ENCODE measurements around the gene RASA2.

The RASA2 gene, protein sequence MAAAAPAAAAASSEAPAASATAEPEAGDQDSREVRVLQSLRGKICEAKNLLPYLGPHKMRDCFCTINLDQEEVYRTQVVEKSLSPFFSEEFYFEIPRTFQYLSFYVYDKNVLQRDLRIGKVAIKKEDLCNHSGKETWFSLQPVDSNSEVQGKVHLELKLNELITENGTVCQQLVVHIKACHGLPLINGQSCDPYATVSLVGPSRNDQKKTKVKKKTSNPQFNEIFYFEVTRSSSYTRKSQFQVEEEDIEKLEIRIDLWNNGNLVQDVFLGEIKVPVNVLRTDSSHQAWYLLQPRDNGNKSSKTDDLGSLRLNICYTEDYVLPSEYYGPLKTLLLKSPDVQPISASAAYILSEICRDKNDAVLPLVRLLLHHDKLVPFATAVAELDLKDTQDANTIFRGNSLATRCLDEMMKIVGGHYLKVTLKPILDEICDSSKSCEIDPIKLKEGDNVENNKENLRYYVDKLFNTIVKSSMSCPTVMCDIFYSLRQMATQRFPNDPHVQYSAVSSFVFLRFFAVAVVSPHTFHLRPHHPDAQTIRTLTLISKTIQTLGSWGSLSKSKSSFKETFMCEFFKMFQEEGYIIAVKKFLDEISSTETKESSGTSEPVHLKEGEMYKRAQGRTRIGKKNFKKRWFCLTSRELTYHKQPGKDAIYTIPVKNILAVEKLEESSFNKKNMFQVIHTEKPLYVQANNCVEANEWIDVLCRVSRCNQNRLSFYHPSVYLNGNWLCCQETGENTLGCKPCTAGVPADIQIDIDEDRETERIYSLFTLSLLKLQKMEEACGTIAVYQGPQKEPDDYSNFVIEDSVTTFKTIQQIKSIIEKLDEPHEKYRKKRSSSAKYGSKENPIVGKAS

DNA sequence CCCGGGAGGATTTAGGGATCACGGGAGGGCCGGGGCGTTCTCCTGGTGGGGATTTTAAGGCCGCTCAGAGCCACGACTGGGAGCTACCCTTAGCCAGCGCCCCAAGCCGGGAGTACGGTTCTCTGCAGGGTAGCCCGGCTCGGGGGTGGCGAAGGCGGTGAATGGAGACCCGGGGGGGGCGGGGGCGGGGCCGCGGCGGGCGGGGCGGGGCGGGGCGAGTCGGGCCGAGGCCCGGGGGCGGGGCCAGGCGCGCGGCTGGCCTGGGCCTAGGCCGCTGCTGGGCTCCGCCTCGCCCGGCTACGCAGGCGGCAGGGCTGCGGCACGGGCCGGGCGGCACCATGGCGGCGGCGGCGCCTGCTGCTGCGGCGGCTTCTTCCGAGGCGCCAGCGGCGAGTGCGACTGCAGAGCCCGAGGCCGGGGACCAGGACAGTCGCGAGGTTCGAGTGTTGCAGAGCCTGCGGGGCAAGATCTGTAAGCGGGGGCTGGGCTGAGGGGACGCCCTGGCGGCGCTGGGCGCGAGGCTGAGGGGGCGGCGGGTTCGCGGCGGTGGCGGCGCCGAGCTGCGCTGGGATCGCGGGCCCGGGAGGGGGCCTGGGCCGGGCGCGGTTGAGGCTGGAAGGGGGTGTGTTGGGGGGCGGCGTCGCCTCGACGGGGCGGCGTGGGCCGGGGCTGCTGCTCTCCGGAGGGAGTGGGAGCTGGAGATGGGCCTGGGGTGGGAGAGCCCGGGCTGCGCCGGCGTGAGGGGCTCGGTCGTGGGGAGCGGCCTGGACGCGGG, at the start of gene RASA2:
Gene RASA2 (plus strand): TSS at position 282 of the 775 bp plus-strand sequence. CDS start 57 bp downstream, at position 339.
- DNase-seq = peak; percentile 82

DNA sequence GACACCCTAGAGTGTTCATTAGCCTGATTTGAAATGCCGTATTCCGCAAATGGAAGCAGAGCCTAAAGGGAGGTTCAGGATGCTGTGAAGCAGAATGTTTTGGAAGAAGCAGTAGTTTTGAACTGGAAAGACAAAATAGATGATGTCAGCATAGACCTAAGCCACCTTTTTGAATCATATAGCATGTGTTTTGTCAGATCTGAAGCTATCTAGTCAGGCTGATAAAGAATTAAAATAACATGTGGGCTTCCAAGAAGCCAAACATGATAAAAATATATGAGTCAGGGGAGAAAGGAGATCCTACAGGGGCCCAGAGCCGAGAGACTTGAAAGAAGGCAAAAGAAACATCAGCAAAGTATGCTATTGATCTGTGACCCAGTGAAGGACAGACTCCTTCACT, 47.2 kb upstream of the RASA2 start:
- DNase-seq = no peak

DNA sequence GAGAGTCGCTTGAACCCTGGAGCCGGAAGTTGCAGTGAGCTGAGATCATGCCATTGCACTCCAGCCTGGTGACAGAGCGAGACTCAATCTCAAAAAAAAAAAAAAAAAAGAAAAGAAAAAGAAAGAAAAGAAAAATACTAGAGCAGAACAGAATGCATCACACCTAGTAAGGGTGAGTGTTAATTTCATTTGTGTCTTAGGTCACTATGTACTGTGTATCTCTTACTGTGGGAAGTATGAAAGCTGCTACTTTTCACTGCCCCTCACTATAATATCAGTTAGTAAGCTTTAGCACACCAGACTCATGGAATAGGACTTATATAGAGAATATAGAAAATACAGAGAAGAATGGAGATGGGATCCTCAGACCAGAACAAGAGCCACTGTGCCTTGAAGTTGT, 45.9 kb upstream of the RASA2 start:
- no peak for DNase-seq

DNA sequence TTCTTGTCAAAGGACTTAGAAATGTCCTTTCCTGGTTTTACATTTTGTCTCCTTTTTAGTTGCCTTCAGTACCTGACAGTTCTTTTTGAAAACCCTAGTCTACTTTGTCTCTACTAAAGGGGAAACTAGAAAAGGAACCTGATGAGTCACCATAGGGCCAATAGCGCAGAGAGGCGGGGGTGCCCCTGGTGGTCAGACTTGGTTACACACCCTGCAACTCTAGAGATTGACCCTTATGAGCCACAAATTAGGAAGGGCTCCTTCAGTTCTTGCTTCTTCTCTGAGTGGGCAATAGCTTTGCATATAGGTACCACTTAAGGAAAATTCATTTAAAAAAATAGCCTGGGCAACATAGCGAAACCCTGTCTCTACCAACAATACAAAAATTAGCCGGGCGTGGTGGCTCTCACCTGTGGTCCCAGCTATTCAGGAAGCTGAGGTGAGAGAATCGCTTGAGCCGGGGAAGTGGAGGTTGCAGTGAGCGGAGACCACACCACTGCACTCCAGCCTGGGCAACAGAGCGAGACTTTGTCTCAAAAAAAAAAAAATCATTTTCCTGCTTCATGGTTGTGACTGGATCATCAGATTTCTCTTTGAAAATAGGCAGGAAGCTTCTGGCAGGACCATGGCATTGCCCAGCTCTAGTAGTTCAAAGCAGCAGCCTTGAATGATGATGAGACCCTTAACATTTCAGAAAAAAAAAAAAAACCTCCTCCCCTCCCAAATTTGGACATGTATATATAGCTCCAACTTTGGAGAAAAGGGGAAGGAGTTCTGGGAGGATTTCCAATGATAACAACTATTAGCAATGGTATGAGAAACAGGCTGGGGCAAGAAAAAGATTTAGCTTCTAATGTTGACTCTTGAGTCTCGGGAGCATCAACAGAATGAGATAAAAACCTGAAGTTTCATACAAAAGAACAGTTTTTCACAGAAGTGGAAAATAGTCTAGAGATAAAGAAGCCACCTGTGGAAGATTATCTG, 45.2 kb upstream of the RASA2 start:
- peak; percentile 62 for DNase-seq

DNA sequence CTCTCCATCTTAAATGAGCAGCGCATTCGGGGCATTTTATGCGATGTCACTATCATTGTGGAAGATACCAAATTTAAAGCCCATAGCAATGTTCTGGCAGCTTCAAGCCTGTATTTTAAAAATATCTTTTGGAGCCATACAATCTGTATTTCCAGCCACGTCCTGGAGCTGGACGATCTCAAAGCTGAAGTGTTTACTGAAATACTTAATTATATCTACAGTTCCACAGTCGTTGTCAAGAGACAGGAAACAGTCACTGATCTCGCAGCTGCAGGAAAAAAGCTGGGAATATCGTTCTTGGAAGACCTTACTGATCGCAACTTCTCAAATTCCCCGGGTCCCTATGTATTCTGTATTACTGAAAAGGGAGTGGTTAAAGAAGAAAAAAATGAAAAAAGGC, 44.4 kb upstream of the RASA2 start:
- DNase-seq = no peak

DNA sequence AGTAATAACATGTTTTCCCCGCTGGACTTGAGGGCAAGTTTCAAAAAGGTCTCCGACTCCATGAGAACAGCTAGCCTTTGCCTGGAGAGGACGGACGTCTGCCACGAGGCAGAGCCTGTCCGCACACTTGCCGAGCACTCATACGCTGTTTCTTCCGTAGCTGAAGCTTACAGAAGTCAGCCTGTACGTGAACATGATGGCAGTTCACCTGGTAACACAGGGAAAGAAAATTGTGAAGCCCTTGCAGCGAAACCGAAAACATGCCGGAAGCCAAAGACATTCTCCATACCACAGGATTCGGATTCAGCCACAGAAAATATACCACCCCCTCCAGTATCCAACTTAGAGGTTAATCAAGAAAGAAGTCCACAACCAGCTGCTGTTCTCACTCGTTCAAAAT, 43.9 kb upstream of the RASA2 start:
- no peak for DNase-seq

DNA sequence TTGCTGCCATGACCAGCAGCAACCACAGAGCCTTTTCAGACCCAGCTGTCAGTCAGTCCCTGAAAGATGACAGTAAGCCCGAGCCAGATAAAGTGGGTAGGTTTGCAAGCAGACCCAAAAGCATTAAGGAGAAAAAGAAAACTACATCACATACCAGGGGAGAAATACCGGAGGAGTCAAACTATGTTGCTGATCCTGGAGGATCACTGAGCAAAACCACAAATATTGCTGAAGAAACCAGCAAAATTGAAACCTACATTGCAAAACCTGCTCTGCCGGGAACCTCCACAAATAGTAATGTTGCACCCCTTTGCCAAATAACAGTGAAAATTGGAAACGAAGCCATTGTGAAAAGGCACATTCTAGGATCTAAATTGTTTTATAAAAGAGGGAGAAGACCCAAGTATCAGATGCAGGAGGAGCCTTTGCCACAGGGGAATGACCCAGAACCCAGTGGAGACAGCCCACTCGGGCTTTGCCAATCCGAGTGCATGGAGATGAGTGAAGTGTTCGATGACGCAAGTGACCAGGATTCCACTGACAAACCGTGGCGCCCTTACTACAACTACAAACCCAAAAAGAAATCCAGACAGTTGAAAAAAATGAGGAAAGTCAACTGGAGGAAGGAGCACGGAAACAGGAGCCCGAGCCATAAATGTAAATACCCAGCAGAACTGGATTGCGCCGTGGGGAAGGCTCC, 42.1 kb upstream of the RASA2 start:
- DNase-seq = no peak

DNA sequence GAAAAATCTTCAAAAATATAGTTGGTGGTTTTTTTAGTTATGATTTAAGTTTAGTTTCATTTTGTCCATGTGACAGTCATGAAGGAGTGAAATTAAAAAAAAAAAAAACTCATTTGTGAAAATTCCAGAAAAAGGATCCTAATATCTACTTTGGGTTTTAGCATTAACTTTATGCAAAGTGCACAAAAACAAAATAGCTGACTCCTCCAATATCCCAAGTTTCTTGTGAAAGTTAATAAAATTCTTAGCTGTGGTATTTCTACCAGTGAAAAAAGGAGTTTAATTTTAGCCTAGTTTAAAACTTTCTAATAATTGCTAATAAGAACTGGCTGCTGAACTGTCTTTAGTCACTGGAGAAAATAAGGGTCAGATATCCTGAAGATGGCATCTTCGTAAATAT, 40.8 kb upstream of the RASA2 start:
- DNase-seq = no peak

DNA sequence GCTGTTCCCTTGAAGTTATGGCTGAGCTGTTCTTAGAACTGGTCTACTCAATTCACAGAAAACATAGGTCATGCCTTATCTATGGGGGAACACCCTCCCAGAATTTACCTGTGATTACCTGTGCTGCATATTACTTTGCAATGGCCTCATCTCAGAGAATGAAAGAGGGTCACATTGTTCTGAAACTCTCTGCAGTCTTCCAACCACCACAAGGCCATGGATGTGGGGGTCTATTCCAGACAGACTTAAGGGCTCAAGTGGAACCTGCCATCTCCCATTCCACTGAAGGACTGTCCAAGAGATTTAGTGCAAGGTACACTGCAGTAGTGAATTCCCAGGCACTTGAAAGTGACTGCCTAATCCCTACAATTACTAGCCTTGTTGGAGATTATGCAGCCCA, 40.1 kb upstream of the RASA2 start:
- no peak for DNase-seq

DNA sequence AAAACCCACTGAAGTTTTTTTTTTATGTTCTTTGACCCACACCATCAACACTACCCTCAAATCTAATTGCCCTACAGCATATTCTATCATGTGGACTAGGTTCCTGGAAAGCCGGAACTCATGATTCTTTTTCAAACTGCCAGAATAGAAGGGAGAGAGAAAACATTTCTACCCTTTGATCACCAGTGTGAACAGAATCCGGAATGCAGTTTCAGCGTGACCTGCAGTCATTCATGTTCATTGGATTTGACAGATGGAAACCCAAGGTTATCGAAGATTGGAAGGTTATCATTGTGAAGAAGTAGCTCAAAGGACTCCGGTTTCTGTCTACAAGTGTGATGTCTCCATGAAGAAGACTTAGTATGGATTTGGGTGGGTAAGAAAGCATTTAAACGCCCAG, 39.4 kb upstream of the RASA2 start:
- no peak for DNase-seq

DNA sequence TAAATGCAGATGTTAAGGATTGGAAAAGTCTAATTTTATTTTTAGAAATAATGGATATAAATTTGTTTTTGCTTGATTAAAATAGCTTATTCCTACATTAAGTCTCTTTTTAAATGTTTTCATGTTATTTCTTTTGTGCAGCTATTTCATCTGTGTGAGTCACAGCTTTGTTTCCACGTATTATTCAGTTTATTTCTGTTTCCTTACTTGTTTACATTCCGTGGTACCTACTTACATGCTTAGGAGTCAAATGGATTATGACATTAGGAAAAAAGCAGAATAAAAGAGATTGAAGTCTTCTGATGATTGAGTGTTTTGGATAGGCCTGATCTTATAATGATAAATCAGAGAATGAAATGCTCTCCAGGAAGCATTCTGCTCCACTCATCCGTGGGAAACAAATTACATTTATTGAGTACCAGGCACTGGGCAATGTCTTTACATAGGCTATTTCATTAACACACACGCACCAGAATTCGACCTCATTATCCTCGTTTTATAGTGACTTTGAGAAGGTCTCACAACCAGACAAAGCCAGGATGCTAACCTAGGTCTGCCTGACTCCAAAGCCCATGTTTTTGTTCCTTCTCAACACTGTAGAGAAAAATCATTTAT, 38.1 kb upstream of the RASA2 start:
- no peak for DNase-seq

DNA sequence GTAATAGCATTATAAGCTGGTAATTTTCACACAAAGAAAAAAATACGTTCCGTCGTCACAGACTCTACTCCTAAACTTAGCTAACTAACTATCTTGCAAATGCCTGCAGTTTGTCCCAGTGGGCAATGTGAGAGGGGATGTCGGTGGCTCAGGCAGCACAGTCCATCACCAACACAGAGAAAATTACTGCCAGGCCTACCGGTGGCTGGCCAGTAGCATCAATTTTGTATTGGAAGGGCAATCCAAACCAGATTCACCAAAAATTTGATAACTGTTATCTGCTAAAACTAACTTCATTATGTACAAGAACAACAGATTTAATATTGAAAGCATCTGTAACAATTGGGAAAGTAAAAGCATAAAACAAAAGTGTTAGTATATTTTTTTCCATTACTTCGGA, 37.4 kb upstream of the RASA2 start:
- no peak for DNase-seq

DNA sequence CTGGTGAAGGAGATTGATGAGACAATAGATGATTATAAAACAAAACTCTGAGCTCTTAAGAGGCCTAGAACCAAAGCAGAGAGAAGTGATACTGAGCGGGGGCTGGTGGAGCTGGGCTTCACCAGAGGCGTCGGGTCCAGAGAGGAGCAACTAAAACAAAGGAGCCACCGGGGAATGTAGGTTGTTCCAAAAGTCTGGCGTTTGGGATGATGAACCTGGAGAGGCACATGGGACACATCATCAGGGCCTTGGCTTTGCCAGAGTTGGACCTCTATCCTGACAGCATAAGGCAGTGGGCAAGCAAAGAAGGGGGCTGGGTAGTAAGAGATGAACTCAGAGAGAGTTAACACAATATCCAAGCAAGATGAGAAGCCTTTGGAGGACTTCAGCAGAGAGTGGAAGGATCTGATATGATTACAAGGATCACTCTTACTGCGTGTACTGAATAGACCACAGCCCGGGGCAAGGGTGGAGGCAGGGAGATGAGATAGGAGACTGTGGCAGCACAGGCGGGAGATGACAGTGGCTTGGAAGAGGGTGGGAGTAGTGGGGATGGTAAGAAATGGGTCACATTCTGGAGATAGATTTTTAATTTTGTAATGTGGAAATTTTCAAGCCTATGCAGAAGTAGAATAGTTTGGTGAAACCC, 36.0 kb upstream of the RASA2 start:
- DNase-seq = no peak

DNA sequence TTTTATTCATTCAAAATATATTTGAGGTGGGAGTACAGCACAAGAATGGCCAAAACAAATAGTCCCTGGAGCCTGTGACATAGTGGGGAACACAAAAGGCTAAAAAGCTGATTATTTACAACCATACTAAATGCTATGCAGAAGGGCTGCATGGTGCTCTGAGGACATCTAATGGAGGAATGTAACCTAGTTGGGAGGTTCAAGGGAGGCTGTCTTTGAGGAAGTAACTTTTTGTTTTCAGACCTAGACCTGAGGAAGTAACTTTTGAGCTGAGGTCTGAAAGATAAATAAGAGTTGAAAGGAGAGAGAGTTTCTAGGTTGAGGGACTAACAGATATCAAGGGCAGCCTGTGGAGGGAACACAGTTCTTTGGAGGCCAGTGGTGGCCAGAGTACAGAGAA, 34.8 kb upstream of the RASA2 start:
- no peak for DNase-seq

DNA sequence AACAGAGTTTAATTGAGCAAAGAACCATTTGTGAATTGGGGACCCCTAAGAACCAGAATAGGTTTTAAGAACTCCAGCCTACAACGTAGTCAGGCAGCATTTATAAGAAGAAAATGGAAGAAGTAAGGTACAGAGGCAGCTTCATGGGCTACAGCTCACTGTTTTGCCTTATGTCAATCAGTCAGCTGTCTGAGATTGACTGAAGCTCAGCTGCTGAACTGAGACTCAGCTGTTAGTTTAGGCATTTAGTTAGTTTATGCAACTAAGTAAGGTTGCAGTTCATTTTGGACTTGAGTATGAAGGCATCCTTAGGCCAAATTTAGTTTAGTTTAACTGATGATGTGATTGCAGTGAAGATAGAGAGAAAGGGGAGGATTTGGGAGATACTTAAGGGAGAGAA, 34.1 kb upstream of the RASA2 start:
- DNase-seq = no peak

DNA sequence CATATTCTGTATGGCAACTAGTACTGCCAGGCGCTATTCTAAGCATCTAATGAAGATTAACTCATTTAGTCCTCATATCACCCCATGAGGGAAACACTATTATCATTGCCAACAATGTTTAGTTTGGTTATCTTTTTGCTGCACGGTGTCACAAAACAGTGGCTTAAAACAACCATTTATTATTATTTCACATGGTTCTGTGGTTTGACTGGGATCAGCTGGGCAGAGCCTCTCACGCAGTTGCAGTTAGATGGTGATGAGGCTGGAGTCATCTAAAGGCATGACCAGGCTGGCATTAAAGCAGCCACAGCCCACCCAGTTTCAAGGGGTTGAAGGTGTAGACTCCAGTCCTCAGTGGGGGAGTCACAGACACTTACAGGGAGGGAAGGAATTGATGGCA, 32.8 kb upstream of the RASA2 start:
- no peak for DNase-seq

DNA sequence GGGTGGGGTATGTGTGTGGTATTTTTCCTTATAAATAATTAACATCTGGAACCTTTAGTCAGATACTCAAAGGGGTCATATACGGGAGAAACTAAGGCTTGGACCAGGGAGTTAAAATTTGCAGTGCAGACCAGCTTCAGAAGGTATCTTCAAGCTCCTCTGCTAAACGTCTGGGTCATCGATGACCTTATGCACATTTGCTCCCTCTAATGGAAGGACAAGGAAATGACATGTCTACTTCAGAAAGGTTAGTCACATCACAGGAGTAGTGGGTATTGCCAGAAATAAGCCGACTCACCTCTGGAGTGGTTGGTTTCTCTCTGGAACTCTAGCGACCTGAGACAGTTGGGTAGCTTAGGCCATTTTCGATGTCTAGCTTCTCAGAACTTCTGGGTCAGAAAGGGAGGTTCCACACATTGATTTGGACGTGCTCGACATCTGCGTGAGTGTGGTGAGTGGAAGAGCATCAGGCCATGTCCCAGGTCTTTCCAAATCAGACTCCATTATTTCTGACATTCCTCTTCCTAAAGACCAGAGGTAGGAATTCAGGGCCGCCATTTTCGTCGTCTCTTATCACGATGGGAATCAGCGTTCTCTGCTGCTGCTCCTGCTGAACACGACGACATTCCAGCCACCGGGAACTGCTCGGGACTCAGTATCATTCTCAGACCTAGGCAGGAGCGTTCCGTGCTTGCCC, 31.8 kb upstream of the RASA2 start:
- DNase-seq = no peak

DNA sequence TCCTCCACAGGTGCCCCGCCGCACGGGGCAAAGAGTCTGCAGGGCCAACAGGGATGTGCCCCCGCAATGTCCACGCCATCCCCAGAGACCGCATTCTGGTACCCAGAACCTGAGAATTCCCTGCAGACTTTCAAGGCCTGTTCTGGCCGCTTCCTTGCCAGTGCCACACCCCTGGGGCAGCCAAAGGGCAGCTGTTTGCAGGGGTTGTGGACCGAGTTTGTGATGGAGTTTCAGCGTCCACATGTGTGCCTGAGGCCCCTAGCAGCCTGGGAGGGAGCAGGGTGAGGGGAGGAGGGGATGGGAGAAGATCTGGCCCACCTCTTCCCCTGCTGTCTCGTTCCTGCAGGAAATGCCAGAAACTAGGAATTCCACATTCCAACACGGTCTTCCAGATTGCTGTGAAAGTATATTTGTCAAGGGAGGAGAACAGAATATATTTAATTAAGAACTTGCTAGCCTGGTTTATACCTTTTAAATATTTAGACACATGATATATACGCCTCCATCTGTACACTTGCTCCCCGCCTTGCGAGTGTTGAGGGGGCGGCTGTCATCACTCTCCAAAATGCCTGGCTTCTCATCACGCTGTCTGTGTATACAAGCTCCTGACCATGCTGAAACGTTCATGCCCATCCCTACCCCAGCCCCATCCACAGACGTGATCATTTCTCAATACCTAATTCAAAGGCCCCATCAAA, 31.1 kb upstream of the RASA2 start:
- no peak for DNase-seq

DNA sequence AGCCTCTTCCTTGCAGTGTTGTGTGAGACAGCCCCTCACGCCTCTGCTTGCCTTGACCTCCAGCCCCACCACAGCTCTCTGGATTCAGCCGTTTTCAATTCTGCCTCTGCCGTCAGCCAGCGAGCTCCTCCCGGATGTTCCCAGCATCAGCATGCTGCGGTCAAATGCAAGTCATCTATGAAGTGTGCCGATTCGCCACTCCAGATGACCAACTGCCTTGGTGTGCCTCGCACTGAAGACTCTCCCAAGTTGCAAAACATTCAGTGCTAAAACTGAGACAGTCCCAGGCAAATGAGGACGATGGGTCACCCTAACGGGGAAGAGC, 30.6 kb upstream of the RASA2 start:
- DNase-seq = no peak
